Measurements from ENCODE around the gene CAMK4.
"Not testable (repeated sequence)": the region's sequence is repeated elsewhere in the genome, so short reads cannot be mapped to it uniquely, and the experiment has no call there.

Gene CAMK4

GRCh38 chr5:111386832-111387162 lies 162.6 kb downstream of the CAMK4 start:
- FAIRE-seq: no peak

DNA sequence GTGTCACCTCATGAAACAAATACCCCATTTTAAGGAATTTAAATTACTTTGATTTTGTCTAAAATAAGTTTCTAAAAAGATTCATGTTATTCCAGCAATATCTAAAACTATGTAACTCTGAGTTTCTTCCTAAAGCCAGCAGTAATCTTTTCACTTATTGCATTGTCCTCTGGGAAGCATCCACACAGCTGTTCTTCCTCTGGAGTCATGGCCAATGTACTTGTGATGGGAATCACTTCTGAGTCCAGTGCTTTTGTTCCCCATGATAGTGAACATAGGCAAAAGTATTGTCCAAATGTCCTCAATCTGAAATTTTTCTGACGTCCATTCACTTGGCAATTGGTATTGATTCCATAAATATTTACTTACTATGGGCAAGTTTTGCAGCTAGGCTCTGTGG lies 163.2 kb downstream of the CAMK4 start:
- no peak for FAIRE-seq

- no peak for FAIRE-seq
Observed at GRCh38 chr5:111389390-111390082, 165.4 kb downstream of the CAMK4 start.

DNA sequence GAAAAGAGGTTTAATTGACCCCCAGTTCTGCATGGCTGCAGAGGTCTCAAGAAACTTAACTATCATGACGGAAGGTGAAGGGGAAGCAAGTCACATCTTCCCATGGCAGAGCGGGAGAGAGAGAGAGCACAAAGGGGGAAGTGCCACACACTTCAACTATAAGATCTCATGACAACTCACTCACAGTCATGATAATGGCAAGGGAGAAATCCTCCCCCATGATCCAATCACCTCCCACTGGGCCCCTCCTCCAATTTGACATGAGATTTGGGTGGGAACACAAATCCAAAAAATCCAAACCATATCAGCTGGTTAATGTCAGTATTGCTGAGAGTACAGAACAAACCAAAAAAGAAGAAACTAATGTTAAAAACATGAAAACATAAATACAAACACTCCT lies 168.0 kb downstream of the CAMK4 start:
- no peak for FAIRE-seq

DNA sequence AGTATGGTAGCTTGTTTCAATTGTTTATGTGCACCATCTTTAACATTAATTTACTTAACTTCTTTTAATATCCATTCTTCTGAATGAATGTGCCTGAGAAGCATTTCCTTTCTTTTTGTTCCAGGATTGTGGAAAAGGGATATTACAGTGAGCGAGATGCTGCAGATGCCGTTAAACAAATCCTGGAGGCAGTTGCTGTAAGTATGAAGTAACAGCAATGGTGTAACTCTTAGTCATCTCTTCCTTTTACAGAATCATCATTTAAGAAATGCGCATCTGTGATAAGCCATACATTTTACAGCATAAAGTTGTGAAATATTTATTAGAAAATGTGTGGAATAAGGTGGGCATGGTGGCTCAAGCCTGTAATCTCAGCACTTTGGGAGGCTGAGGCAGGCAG lies 170.4 kb downstream of the CAMK4 start:
- FAIRE-seq: no peak

- FAIRE-seq: no peak
Observed at GRCh38 chr5:111398013-111398412, 173.8 kb downstream of the CAMK4 start.

DNA sequence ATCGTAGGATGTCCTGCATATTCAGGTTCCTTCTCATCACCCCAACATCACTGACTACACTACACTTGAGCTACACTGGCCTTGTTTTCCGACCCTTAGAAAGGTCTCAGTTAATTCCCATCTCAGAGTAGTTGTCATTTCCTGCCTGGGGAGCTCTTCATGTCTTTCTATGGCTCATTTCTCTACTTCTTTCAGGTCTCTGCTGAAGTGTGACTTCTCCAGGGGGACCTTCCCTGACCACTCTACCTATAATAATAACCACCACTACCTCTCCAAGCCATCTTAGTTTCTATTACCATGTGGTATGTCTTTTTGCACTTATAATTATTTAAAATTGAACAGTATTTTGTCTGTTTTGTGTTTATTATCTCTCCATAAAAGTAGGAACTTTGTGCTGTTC lies 174.9 kb downstream of the CAMK4 start:
- FAIRE-seq: no peak

GRCh38 chr5:111401906-111402305 lies 177.7 kb downstream of the CAMK4 start:
- FAIRE-seq: no peak

- FAIRE-seq: no peak
Observed at GRCh38 chr5:111404270-111404769, 180.1 kb downstream of the CAMK4 start.

DNA sequence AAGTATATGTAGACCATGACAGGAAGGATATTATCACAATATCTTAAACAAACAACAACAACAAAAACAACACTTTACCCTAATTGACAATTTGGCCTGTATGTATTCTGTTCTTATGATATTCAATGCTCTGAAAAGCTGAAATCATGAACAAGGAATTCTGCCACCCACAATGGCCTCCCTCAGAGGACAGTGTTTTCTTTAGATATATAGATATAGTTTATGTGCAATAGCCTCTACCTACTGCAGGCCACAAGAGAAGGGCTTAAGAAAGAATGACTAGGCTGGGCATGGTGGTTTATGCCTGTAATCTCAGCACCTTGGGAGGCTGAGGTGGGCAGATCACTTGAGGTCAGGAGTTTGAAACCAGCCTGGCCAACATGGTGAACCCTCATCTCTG lies 183.4 kb downstream of the CAMK4 start:
- FAIRE-seq: no peak

- no peak for FAIRE-seq
Observed at GRCh38 chr5:111408817-111409216, 184.6 kb downstream of the CAMK4 start.

- not testable (repeated sequence) for FAIRE-seq
Observed at GRCh38 chr5:111409266-111409665, 185.1 kb downstream of the CAMK4 start.

DNA sequence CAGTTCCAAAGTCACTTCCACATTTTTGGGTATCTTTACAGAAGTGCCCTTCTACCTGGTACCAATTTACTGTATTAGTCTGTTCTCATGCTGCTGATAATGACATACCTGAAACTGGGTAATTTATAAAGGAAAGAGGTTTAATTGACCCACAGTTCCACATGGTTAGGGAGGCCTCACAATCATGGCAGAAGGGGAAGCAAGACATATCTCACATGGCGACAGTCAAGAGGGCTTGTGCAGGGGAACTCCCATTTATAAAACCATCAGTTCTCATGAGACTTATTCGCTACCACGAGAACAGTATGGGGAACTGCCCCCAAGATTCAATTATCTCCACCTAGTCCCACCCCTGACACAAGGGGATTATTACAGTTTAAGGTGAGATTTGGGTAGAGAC lies 185.9 kb downstream of the CAMK4 start:
- not testable (repeated sequence) for FAIRE-seq

DNA sequence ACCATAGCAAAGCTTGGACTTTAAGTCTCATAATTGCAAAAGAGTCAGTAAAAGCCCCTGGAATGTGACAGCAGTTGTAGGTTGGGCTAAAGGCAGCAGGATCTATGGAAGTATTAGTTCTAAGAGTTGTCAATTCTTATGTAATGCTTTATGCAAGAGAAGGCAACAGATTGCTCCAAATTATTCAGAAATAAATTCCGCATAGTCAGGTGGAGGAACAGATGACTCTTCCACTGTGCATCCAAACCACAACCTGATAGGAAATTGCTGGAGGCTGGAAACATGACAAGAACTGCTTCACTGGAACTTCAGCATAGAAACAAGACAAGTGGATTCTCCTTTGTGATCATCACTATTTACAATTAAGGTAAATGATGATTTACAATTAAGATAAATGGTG lies 187.1 kb downstream of the CAMK4 start:
- no peak for FAIRE-seq

GRCh38 chr5:111412593-111412992 lies 188.4 kb downstream of the CAMK4 start:
- no peak for FAIRE-seq

- no peak for FAIRE-seq
Observed at GRCh38 chr5:111415053-111415452, 190.9 kb downstream of the CAMK4 start.

- no peak for FAIRE-seq
Observed at GRCh38 chr5:111422245-111422644, 198.1 kb downstream of the CAMK4 start.

DNA sequence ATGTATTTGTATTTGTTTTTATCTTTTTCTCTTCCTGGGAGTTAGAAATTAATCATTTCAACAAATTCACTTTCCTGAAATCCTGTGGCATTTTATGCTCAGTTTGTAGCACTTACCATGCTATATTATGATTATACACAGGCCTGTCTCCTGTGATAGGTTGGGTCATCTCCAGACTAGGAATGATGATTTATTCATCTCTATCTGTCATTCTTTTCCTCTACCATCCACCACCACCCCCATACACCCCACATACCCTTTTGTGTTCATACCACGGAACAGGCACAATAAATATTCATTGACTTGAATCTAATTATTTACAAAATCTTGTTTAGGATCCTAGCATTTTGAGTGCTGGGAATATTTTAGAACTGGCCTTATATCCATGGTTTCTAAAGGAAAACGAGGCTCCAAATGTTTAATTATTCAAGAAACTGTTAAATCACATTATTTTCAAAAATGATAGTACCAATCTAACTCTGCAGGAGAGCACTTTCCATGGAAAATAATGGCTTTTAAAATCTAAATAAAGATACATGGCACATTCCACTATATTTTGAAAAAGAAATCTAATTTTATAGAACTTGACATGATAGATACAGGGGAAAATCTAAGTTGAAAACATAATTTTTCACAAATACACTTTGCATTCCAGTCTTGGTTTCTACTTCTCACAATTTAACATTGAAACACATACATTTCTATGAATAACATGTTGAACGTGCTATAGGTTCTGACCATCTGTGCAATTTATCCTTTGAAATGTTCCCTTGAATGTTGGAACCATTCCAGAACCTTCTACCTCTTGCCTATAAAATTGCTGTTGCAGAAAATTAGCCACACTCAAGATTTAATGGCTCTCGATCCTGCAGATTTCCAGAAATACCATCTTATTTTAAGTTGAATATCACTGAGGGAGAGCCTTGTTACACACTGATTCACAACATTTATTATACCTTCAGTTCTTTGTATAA lies 198.8 kb downstream of the CAMK4 start:
- no peak for FAIRE-seq

DNA sequence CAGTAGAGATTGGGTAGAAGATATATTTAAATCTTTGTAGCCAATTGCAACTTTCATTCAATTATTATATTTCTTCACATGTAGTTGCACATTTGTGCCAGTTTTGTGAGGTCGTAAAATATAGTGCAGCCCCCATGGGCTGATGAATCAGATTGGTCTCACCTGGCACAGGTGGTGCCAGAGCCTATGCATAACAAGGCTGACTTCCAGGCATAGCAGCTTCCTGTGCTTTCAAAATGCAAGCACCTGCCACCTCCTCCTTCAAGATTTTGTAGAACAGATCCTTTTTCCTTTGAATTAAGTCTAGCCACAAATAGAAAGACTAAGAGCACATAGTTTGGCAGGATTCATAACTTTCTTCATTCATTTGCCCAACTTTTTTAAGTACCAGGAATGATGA lies 201.0 kb downstream of the CAMK4 start:
- no peak for FAIRE-seq

GRCh38 chr5:111427762-111428161 lies 203.6 kb downstream of the CAMK4 start:
- no peak for FAIRE-seq

DNA sequence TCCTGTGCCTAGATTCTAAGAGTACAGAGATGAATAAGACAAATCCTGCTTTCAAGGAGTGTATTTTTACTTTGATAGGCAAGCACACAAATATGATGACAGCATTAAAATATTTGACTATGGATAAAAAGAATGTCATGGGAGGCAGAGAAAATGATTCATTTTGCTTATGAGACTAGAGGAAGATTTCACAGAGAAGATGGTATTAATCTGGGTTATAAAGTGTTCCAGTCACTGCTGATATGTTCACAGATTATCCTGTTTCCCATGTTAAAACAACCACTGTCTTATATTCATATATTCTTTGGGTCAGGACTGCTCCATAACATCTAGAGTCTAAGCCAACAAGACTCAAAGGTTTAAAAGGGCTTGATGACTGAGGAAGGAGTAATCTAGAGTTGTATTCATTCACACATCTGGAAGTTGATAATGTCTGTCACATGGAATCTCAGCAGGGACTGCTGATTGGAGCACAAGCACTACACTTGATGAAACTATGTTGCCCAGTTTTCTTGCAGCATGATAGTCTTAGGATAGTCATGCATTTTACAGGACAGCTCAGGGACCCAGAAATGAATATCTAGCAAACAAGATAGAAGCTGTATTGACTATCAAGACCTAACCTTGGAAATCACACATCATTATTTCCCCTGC lies 208.8 kb downstream of the CAMK4 start:
- FAIRE-seq: no peak

DNA sequence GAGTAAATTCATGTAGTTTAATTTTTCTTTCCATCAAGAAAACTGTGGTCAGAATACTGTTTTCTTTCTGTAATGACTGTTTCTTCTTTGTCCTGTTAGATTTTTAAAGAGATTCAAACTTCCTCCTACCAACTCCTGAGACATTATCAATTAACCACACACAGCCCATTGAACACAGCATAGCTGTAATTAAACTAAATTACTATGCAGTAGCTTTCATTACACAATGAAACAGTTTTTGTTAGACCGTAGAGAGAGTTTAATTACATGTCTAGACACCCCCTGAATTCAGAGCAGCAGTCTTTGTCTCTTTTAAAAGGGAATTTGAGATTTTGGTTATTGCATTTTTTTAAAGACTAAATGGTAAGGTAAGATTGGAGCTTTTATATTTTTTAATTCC lies 210.6 kb downstream of the CAMK4 start:
- FAIRE-seq: no peak

- FAIRE-seq: no peak
Observed at GRCh38 chr5:111439473-111440075, 215.4 kb downstream of the CAMK4 start.

Data from A204.1 (cell line).